Lung microvascular endothelial cell (primary cell): ENCODE measurements around the gene TMEM271. TPM values are rescaled to one million over a fixed set of nuclear protein-coding genes. Genes with fewer than 3 reads are reported as not detected.

Experiments
- DNase-seq, 2 donors: peaks; one replicate each; pipeline versions ENCODE4 v3.0.0 to v3.0.0-alpha.2; 2010; ENCODE audit warnings: low read depth in 2 of 2
- total RNA-seq: library from RNA; depleted of rRNA; stranded (reverse); fragments of >200 nt; gene quantifications from 2 replicates; pipeline ENCODE4 v1.2.1, GENCODE V29; 2014

Gene TMEM271
- total RNA-seq, 1 donor from 2014 or later: not detected

DNA sequence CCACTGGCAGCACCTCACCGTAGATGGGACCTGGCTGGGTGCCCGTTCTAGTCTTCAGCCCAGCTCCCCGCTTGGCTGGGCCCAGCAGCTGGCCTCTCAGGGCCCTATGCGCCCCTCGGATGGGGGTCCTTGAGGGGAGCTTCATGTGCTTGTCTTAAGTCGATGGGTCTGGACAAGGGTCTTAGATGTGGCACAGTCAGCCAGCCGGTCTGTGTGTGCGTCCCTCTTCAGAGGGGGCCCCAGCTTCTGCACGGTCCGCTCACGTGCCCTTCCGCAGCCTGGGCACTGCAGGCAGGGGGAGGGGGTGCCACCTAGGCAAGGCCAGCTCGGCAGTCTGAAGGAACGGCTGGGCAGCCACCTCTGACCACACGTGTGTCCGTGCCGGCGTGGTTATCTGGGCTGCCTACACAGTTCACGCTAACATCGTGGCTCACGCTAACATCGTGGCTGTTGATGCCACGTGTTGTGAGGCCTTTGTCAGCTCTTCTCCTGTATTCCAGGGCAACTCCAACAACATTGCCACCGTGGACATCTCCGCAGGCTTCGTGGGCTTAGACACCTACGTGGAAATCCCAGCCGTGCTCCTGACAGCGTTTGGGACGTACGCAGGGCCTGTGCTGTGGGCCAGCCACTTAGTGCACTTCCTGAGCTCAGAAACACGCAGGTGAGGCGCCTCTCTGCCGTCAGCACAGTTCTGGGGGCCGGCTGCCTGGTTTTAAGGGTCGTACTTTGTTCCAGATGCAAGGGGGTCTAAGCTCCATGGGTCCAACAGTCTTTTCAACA is 42.6 kb downstream of the TMEM271 start:
- no peak for DNase-seq

DNA sequence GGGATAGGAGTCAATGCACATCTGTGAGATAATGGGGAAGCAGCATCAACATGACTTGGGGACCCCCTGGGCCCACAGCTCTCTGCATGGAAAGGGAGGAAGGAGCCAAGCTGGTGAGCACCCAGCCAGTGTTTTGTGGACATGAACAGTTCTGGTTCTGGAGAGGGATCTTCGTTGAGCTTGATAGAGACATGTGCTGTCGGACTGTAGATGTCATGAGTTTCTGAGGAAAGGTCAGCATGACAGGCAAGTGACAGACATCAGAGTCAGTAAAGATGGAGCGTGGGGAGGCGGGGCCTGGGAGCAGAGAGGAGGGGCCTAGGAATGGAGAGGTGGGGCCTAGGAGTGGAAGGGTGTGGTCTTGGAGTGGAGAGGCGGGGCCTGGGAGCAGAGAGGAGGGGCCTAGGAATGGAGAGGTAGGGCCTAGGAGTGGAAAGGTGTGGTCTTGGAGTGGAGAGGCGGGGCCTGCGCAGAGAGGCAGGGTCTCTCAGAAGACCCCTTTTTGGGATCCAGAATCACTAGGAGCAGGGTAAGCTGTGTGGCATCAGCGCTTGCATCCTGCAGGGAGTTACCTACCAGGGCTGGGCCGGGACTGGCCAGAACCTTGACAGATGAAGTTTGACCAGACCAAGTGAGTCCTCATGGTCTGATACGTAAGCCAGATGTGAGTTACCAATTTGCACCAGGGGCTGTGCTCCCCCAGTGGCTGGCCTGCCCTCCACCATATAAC is 43.3 kb downstream of the TMEM271 start:
- DNase-seq: no peak

DNA sequence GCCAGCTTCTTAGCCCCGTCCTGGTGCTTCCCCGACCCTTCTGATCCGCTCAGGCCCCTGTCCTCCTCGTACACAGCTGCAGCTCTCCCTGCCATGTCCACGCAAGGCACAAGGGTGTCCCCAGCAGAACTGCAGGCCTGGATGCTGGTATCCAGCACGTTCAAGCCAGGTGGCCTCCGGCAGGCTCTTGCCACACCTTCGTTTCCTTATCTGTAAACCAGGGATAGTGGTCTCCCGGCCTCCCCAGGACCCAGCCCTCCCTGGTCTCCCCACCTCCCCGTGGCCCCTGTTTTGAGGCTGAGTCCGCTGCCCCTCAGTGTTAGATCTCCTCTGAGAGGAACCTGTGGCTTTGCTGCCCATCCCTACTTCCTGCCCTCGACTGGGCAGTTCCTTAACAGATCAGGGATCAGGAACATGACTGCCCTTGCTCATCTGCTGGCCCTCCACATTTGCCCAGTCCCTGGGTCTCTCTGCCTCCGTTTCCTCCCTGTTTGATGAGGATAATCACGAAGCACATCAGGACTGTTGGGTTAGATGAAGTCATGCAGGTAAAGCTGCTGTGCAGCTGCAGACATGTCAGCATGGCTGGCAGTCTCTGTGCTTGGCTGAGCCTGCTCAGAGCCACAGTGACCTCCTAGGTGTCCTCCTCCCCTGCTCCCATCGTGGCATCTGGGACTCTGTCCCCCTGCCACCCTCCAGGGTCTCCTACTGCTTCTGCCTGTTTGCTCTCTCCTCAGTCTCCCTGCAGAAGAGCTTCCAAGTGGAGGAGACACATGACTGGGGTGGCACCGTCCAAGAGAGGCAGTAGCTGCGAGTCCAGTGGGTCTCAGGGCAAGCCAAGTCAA is 44.2 kb downstream of the TMEM271 start:
- no peak for DNase-seq

DNA sequence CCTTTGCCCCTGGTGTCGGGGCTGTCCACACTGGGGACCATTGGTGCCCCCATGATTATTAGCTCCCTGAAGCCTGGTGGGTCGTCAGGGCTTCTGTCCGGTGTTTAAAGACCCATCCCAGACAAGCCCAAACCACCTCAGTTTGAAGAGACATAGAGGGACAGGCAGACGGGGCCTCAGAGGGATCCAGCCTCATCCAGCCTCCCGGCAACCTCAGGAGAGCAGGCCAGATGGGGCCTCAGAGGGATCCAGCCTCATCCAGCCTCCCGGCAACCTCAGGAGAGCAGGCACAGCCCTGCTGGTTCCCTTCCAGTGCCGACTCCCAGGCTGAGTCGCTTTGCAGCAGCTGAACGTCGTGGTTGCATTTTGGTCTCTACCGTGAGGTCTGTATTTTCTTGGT is 45.0 kb downstream of the TMEM271 start:
- DNase-seq: no peak

DNA sequence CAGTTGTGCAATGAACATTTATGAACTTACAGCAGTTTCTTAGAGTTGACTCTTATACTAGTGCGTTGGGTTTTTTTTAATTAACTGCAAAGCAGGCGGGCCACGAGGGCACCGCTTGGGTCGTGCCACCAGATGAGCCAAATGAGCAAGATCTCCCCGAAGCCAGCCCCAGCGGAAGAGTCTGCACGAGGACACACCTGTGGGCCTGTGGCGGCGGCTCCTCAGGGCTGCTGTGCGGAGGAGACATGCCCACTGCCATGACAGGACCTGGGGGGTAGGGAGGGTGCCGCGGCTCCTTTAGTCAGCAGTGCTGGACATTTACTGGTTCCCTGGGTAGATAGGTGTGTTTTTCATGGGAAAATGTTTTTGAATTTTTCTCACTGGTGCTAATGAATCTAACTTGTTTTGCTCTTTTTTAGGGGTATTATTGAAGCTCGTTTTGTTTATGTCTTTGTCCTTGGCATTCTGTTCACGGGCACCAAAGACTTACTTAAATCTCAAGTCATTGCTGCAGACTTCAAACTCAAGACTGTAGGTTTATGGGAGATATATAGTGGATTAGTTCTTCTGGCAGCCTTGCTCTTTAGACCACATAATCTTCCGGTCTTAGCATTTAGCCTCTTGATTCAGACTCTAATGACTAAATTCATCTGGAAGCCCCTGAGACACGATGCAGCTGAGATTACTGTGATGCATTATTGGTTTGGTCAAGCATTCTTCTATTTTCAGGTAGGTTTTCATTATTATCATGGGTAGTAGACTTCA is 45.9 kb downstream of the TMEM271 start:
- DNase-seq: no peak

DNA sequence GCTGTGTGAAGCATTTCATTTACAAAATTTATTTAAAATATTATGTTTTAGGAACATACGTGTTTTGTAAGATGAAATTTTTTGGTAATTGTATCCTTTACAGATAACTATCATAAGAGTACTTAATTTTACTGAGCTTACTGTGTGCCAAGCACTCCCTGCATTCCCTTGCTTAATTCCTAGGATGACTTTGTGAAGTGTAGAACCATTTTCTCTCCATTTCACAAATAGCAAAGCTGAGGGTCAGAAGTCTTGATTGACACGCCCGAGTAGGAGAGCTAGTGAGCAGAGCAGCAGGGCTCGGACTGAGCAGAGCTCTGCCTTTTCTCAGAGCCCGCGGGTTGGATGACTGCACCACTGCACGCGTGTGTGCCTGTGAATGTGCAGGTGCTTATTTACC is 46.5 kb downstream of the TMEM271 start:
- DNase-seq: no peak

DNA sequence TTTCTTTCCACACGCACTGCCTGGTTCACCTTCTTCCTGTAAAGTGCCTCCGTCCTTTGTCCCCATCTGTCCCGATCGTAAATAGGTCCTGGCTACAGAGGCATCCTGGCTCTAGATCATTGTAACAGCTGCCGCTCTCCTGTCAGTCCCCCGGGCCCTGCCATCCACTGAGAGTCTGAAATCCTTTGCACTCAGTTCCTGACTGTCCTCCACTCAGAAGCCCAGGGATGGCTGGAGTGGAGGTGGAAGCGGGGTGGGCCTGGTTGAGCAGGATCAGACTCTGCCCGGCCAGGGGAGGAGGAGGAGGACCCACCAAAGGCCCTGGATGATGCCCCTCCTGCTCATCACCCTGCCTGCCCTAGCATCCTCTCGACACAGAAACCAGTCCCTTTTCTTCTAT is 47.3 kb downstream of the TMEM271 start:
- DNase-seq: no peak

DNA sequence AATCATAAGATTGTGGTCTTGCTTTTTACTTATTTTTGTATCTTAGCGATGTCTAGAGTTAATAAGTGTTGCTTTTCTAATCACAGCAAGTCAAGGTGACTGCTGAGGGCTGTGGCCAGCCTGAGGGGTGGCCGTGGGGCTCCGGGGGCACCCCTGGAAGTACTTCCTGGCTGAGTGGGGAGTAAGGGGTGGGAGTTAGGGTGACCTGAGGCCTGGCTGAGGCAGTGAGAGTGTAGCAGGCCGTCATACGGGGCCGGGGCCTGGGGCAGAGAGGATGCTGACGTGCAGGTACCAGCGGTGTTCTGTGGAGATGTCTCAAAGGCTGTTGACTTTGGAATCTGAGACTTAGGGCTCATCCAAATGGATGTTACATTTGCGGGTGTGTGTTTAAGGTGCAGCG is 47.8 kb downstream of the TMEM271 start:
- no peak for DNase-seq

DNA sequence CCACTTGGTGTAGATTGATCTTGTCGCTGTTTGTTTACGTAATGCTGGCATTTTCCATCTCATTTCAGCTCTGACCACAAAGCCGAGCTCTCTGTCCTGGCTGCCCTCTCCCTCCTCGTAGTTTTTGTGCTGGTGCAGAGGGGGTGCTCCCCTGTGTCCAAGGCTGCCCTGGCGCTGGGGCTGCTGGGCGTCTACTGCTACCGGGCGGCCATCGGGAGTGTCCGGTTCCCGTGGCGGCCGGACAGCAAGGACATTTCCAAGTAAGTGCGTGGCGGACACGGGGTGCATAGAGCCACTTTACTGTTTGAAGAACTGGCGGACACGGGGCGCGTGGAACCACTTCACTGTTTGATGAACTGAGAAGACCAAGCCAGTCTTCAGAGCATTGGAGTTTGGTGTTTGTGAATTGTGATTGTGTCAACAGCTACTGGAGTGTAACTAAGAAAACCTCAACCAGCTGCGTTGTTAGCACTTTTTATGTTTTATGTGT is 49.1 kb downstream of the TMEM271 start:
- DNase-seq: no peak

DNA sequence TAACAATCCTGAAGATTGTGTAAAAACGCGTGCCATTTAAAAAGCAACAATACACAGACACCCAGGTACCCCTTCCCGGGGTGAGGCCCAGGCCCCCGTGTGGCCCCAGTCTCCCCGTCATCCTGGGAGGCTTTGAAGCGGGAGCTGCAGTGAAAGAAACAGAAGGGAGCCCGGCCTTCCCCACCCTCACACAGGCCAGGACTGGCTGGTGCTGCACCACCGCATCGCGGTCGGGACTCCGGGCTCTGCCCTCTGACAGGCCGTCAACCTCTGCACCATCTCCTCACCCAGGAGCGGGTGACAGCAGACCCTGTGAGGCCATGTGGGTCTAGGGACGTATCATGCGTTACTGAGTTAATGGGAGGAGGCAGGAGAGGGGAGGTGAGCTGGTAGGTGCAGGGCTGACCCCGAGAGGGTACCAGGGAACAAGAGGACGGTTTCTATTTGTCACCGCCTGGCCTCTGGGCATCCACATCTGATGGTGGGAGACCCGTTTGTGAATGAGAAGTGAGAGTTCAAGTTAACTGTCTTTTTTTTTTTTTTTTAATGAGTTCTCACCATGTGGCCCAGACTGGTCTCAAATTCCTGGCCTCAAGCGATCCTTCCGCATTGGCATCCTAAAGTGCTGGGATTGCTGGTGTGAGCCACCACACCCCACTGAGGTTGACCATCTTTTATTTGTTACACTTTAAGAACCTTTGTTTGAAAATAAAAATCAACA is 49.7 kb downstream of the TMEM271 start:
- no peak for DNase-seq

DNA sequence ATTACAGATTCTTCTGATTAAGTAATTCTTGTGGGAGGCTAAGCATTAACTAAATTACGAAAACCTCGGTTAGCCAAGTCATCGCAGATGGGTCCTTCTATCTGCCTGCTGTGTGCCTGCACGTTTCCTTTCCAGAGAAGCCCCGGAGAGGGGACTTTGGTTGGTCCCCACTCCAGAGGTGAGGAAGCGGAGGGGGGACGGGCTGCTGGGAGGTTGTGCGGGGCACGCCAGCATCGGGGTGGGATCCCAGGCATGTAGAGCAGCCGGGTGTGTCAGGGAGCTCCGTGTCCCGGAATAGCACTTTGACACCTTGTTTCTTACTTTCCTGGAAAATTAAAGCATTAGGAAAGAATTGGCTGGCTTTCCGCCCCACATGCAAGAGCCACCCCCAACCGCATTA is 50.4 kb downstream of the TMEM271 start:
- no peak for DNase-seq

DNA sequence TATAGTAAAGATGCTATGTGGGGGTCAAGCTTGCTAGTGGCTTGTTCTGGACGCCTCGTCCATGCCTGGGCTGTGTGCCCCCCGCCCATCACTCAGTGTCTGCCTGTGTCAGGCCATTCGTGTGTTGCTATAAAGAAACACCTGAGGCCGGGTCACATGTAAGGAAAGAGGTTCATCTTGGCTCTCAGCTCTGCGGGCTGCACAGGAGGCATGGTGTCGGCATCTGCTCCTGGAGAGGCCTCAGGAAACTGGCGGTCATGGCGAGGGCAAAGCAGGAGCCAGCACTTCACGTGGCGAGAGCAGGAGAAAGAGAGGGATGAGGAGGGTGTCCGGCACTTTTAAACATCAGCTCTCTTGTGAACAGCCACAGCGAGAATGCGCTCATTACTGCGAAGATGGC is 51.9 kb downstream of the TMEM271 start:
- no peak for DNase-seq

Other genes starting within 250 kb of the TMEM271 start
- gene ZNF141, start 238.5 kb downstream of the TMEM271 start, total RNA-seq: 5.2 and 10.1 TPM in 2 replicates
- 30.7 and 31.9 TPM in 2 replicates for gene ZNF721, start 77.1 kb downstream of the TMEM271 start, total RNA-seq
- gene PIGG, start 77.1 kb downstream of the TMEM271 start, total RNA-seq: 30.1 and 47.8 TPM in 2 replicates
- 1.7 and 7.5 TPM in 2 replicates for gene PDE6B, start 49.3 kb upstream of the TMEM271 start, total RNA-seq
- gene ATP5ME, start 98.0 kb upstream of the TMEM271 start, total RNA-seq: 215 and 297 TPM in 2 replicates
- 8.3 and 18.3 TPM in 2 replicates for gene MYL5, start 98.2 kb upstream of the TMEM271 start, total RNA-seq
- 4.1 and 7.7 TPM in 2 replicates for gene SLC49A3, start 112.9 kb upstream of the TMEM271 start, total RNA-seq
- 30.5 and 47.8 TPM in 2 replicates for gene PCGF3, start 129.5 kb upstream of the TMEM271 start, total RNA-seq
- not detected in 2 replicates for gene CPLX1, start 249.8 kb upstream of the TMEM271 start, total RNA-seq